ENCODE measurements around the gene FHAD1.
A peak's percentile ranks its signal among the peaks of the same experiment; 100 is the strongest.

The FHAD1 gene

DNA sequence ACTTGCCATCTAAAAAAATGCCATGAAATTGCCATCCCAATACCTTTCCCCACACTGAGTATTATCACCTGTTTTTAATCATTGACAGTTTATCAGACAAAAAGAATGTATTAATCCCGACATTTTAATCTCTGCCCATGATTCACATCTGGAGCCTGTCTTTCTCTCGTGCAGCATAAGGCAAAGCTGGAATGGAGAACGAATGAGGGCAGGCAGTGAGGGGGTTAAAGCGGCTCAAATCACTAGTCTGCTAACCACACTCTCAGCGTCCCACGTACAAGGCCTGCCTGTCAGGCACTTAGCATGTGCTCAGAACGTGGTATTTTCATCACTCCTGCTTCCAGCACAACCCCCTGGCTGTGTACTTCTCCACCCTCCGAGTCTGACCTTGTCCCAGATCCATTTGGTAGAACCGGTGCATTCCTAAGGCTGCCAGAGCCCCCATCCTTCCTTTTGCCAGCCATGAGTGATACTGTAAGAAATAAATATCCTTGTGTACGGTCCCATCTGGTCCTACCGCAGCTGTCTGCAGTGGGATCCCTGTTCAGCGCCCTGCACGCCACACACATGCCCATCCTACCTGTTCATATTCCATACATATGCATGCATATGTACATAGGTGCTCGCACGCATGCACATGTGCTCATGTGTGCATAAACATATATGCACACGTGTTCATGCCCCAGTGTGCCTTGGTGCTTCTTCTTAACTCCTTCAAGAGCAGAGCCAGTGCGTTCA lies 34.6 kb upstream of the FHAD1 start:
- Histone ChIP-seq H3K4me2 (ENCODE audit: insufficient read depth, low read length, poor library complexity, severe bottlenecking) (no peak overlapping the region), H3K36me3 (replicated peaks in 1 of 2; ENCODE audit: control insufficient read depth in 2 of 2, insufficient read depth in 2 of 2, low read length in 2 of 2) (peaks cover 0 to 4% of the 10 kb centered on the region in 2 donors), H3K27me3 (ENCODE audit: control insufficient read depth in 3 of 3, insufficient read depth in 3 of 3, low read depth in 1 of 3, low read length in 3 of 3) (no peaks in the 10 kb centered on the region), H3K4me1 (ENCODE audit: control insufficient read depth in 2 of 2, insufficient read depth in 1 of 2, low read depth in 1 of 2, low read length in 2 of 2) (peaks cover 24 to 31% of the 10 kb centered on the region in 2 donors), H4K8ac (ENCODE audit: low read depth, low read length) (peak overlapping the region; percentile 31), H3K14ac (ENCODE audit: low read length) (no peak overlapping the region), H3K9me3 (replicated peaks in 1 of 2; ENCODE audit: control insufficient read depth in 2 of 2, insufficient read depth in 1 of 2, low read depth in 1 of 2, low read length in 2 of 2) (peaks cover 0 to 3% of the 10 kb centered on the region in 2 donors), H3K23ac (ENCODE audit: low read depth, low read length, poor library complexity) (peak overlapping the region; percentile 0), H4K91ac (ENCODE audit: low read depth, low read length, poor library complexity) (peak overlapping the region; percentile 17), H3K79me1 (ENCODE audit: low read depth, low read length) (no peaks in the 10 kb centered on the region), H3K18ac (ENCODE audit: low read length) (peak overlapping the region; percentile 92), H3K9ac (ENCODE audit: low read depth, low read length, poor library complexity) (no peak overlapping the region), H3K27ac (replicated peaks; ENCODE audit: low read length) (peak overlapping the region; percentile 97), H2BK12ac (ENCODE audit: low read length) (peak overlapping the region; percentile 51), H2BK120ac (ENCODE audit: low read depth, low read length) (no peak overlapping the region), H3K4me3 (ENCODE audit: low read length in 2 of 2) (no peak overlapping the region), H3K4ac (ENCODE audit: low read length) (no peak overlapping the region), H2AFZ (ENCODE audit: low read length) (no peak overlapping the region), H2BK15ac (ENCODE audit: low read length) (no peak overlapping the region), H2AK5ac (ENCODE audit: low read depth, low read length) (peak overlapping the region; percentile 30), H2BK5ac (ENCODE audit: low read length) (peak overlapping the region; percentile 7)
- no CpG with 5 or more reads among the region's 17 CpGs for WGBS, 2 donors (ENCODE audit: extremely low coverage in 2 of 2, insufficient read length in 2 of 2, insufficient replicate concordance in 1 of 2)
- no peak for DNase-seq (ENCODE audit: low spot score)

- Histone ChIP-seq H3K4me1 (ENCODE audit: control insufficient read depth in 2 of 2, insufficient read depth in 1 of 2, low read depth in 1 of 2, low read length in 2 of 2) (peaks cover 22 to 28% of the 10 kb centered on the region in 2 donors), H3K4ac (ENCODE audit: low read length) (no peak overlapping the region), H2BK12ac (ENCODE audit: low read length) (no peak overlapping the region), H3K27ac (replicated peaks; ENCODE audit: low read length) (peak overlapping the region; percentile 97), H3K4me2 (ENCODE audit: insufficient read depth, low read length, poor library complexity, severe bottlenecking) (no peak overlapping the region), H2AK5ac (ENCODE audit: low read depth, low read length) (no peak overlapping the region), H2BK5ac (ENCODE audit: low read length) (no peak overlapping the region), H3K36me3 (replicated peaks in 1 of 2; ENCODE audit: control insufficient read depth in 2 of 2, insufficient read depth in 2 of 2, low read length in 2 of 2) (peaks cover 0 to 4% of the 10 kb centered on the region in 2 donors), H2BK15ac (ENCODE audit: low read length) (no peak overlapping the region), H3K14ac (ENCODE audit: low read length) (no peak overlapping the region), H3K79me1 (ENCODE audit: low read depth, low read length) (no peaks in the 10 kb centered on the region), H4K8ac (ENCODE audit: low read depth, low read length) (no peak overlapping the region), H3K27me3 (ENCODE audit: control insufficient read depth in 3 of 3, insufficient read depth in 3 of 3, low read depth in 1 of 3, low read length in 3 of 3) (no peaks in the 10 kb centered on the region), H3K18ac (ENCODE audit: low read length) (peak overlapping the region; percentile 92), H4K91ac (ENCODE audit: low read depth, low read length, poor library complexity) (no peak overlapping the region), H2AFZ (ENCODE audit: low read length) (no peak overlapping the region), H3K9ac (ENCODE audit: low read depth, low read length, poor library complexity) (no peak overlapping the region), H3K4me3 (ENCODE audit: low read length in 2 of 2) (no peak overlapping the region), H2BK120ac (ENCODE audit: low read depth, low read length) (no peak overlapping the region), H3K23ac (ENCODE audit: low read depth, low read length, poor library complexity) (no peak overlapping the region), H3K9me3 (replicated peaks in 1 of 2; ENCODE audit: control insufficient read depth in 2 of 2, insufficient read depth in 1 of 2, low read depth in 1 of 2, low read length in 2 of 2) (peaks cover 3 to 8% of the 10 kb centered on the region in 2 donors)
- no CpG with 5 or more reads among the region's 3 CpGs for WGBS, 2 donors (ENCODE audit: extremely low coverage in 2 of 2, insufficient read length in 2 of 2, insufficient replicate concordance in 1 of 2)
- no peak for DNase-seq (ENCODE audit: low spot score)
These were observed 34.1 kb upstream of the FHAD1 start for GRCh38 chr1:15212954-15213291.

- Histone ChIP-seq H3K14ac (ENCODE audit: low read length) (no peak overlapping the region), H3K4me1 (ENCODE audit: control insufficient read depth in 2 of 2, insufficient read depth in 1 of 2, low read depth in 1 of 2, low read length in 2 of 2) (peaks cover 22 to 28% of the 10 kb centered on the region in 2 donors), H2BK5ac (ENCODE audit: low read length) (no peak overlapping the region), H4K8ac (ENCODE audit: low read depth, low read length) (no peak overlapping the region), H3K23ac (ENCODE audit: low read depth, low read length, poor library complexity) (no peak overlapping the region), H2BK120ac (ENCODE audit: low read depth, low read length) (no peak overlapping the region), H3K27ac (replicated peaks; ENCODE audit: low read length) (peak overlapping the region; percentile 97), H3K9me3 (replicated peaks in 1 of 2; ENCODE audit: control insufficient read depth in 2 of 2, insufficient read depth in 1 of 2, low read depth in 1 of 2, low read length in 2 of 2) (peaks cover 6 to 13% of the 10 kb centered on the region in 2 donors), H2AFZ (ENCODE audit: low read length) (peak overlapping the region; percentile 7), H3K4ac (ENCODE audit: low read length) (no peak overlapping the region), H4K91ac (ENCODE audit: low read depth, low read length, poor library complexity) (no peak overlapping the region), H3K4me3 (ENCODE audit: low read length in 2 of 2) (no peak overlapping the region), H3K9ac (ENCODE audit: low read depth, low read length, poor library complexity) (no peak overlapping the region), H3K36me3 (replicated peaks in 1 of 2; ENCODE audit: control insufficient read depth in 2 of 2, insufficient read depth in 2 of 2, low read length in 2 of 2) (peaks cover 2 to 4% of the 10 kb centered on the region in 2 donors), H3K27me3 (ENCODE audit: control insufficient read depth in 3 of 3, insufficient read depth in 3 of 3, low read depth in 1 of 3, low read length in 3 of 3) (no peaks in the 10 kb centered on the region), H3K79me1 (ENCODE audit: low read depth, low read length) (no peaks in the 10 kb centered on the region), H2AK5ac (ENCODE audit: low read depth, low read length) (no peak overlapping the region), H2BK12ac (ENCODE audit: low read length) (no peak overlapping the region), H3K18ac (ENCODE audit: low read length) (no peak overlapping the region), H2BK15ac (ENCODE audit: low read length) (no peak overlapping the region), H3K4me2 (ENCODE audit: insufficient read depth, low read length, poor library complexity, severe bottlenecking) (no peak overlapping the region)
- peak; percentile 62 for DNase-seq (ENCODE audit: low spot score)
- WGBS, 2 donors (ENCODE audit: extremely low coverage in 2 of 2, insufficient read length in 2 of 2, insufficient replicate concordance in 1 of 2) = no CpG with 5 or more reads among the region's 7 CpGs
These were observed 33.6 kb upstream of the FHAD1 start for GRCh38 chr1:15213341-15213821.

DNA sequence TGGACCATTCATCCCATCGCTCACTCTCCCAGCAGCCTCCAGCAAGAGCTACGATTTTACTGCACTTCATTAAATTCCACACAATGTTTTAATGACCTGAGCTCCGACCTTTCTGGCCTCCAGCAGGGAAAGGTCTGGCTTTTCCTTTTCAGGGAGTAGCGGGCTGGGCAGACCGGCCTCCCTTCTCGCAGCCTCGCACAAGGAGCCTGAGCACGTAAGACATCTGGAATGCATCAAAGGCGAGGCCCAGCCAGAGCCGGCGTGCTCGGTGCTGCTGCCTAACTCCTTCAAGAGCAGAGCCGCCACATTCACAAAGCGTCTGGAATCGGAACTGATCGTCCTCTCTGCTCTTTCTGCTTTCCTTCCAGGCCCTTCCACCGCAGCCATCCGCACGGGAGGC lies 32.5 kb upstream of the FHAD1 start:
- Histone ChIP-seq H3K23ac (ENCODE audit: low read depth, low read length, poor library complexity) (no peak overlapping the region), H3K9me3 (replicated peaks in 1 of 2; ENCODE audit: control insufficient read depth in 2 of 2, insufficient read depth in 1 of 2, low read depth in 1 of 2, low read length in 2 of 2) (peaks cover 15 to 24% of the 10 kb centered on the region in 2 donors), H3K27ac (replicated peaks; ENCODE audit: low read length) (peak overlapping the region; percentile 97), H3K4me3 (ENCODE audit: low read length in 2 of 2) (no peak overlapping the region), H3K4me1 (ENCODE audit: control insufficient read depth in 2 of 2, insufficient read depth in 1 of 2, low read depth in 1 of 2, low read length in 2 of 2) (peaks cover 22 to 28% of the 10 kb centered on the region in 2 donors), H3K4ac (ENCODE audit: low read length) (no peak overlapping the region), H2BK5ac (ENCODE audit: low read length) (peak overlapping the region; percentile 97), H3K79me1 (ENCODE audit: low read depth, low read length) (no peaks in the 10 kb centered on the region), H4K8ac (ENCODE audit: low read depth, low read length) (no peak overlapping the region), H3K9ac (ENCODE audit: low read depth, low read length, poor library complexity) (no peak overlapping the region), H3K27me3 (ENCODE audit: control insufficient read depth in 3 of 3, insufficient read depth in 3 of 3, low read depth in 1 of 3, low read length in 3 of 3) (no peaks in the 10 kb centered on the region), H3K14ac (ENCODE audit: low read length) (no peak overlapping the region), H3K18ac (ENCODE audit: low read length) (peak overlapping the region; percentile 93), H2BK15ac (ENCODE audit: low read length) (no peak overlapping the region), H3K4me2 (ENCODE audit: insufficient read depth, low read length, poor library complexity, severe bottlenecking) (no peak overlapping the region), H2BK12ac (ENCODE audit: low read length) (no peak overlapping the region), H3K36me3 (replicated peaks in 1 of 2; ENCODE audit: control insufficient read depth in 2 of 2, insufficient read depth in 2 of 2, low read length in 2 of 2) (peaks cover 6 to 12% of the 10 kb centered on the region in 2 donors), H2AK5ac (ENCODE audit: low read depth, low read length) (peak overlapping the region; percentile 97), H4K91ac (ENCODE audit: low read depth, low read length, poor library complexity) (peak overlapping the region; percentile 35), H2AFZ (ENCODE audit: low read length) (peak overlapping the region; percentile 68), H2BK120ac (ENCODE audit: low read depth, low read length) (peak overlapping the region; percentile 66)
- WGBS, 2 donors (ENCODE audit: extremely low coverage in 2 of 2, insufficient read length in 2 of 2, insufficient replicate concordance in 1 of 2) = no CpG with 5 or more reads among the region's 19 CpGs
- DNase-seq (ENCODE audit: low spot score) = peak; percentile 92
